Thymus (tissue), 11 donors: ENCODE results near the gene FTO. TPM values are rescaled to one million over a fixed set of nuclear protein-coding genes. Genes with fewer than 3 reads are reported as not detected.
"Not testable (repeated sequence)": the region's sequence is repeated elsewhere in the genome, so short reads cannot be mapped to it uniquely, and the experiment has no call there.

Experiments
- DNase-seq, 9 donors: peaks; one replicate each; pipeline ENCODE4 v3.0.0-alpha.2; 2013; ENCODE audit warnings: low spot score in 9 of 9, low read depth in 6 of 9, missing footprints in 1 of 9
- H3K27ac ChIP-seq, 2 donors: one replicate each; pipeline ENCODE4 v1.5.1; 2013; ENCODE audit warnings: control low read depth in 1 of 2, low read depth in 1 of 2, low read length in 1 of 2, mild to moderate bottlenecking in 1 of 2, moderate library complexity in 1 of 2
- H3K27me3 ChIP-seq, 2 donors: one replicate each; pipeline ENCODE4 v1.5.1; 2013; ENCODE audit warnings: low read length in 1 of 2; ENCODE audit not compliant: control insufficient read depth in 2 of 2, insufficient read depth in 1 of 2
- H3K36me3 ChIP-seq, 2 donors: one replicate each; pipeline ENCODE4 v1.5.1; 2013; ENCODE audit warnings: low read length in 1 of 2, mild to moderate bottlenecking in 1 of 2, moderate library complexity in 1 of 2; ENCODE audit not compliant: control insufficient read depth in 2 of 2, insufficient read depth in 2 of 2
- H3K4me1 ChIP-seq, 2 donors: one replicate each; pipeline ENCODE4 v1.5.1; 2013; ENCODE audit warnings: low read length in 2 of 2; ENCODE audit not compliant: control insufficient read depth in 2 of 2, insufficient read depth in 2 of 2
- H3K4me3 ChIP-seq, 2 donors: one replicate each; pipeline ENCODE4 v1.5.1; 2013; ENCODE audit warnings: low read length in 2 of 2, control low read depth in 1 of 2, mild to moderate bottlenecking in 1 of 2
- H3K9me3 ChIP-seq, 2 donors: one replicate each; pipeline ENCODE4 v1.5.1; 2013; ENCODE audit warnings: low read length in 1 of 2, mild to moderate bottlenecking in 1 of 2; ENCODE audit not compliant: control insufficient read depth in 2 of 2, insufficient read depth in 1 of 2
- WGBS: extraction: QIAGEN DNeasy Blood & Tissue Kit; methylation state at CpG from one replicate; pipeline ENCODE4 v1.1.7; 2013; 5-methylcytosine and 5-hydroxymethylcytosine counted together
- polyA plus RNA-seq: library from polyadenylated mRNA; stranded (reverse); fragments of 200-250 nt; gene quantifications from one replicate; pipeline ENCODE4 v1.2.3, GENCODE V29; 2013
- total RNA-seq: library from RNA; stranded (reverse); fragments of 120-200 nt; gene quantifications from one replicate; pipeline ENCODE4 v1.2.4, GENCODE V29; 2013
- donor health status: healthy.

Gene FTO
- total and polyA plus RNA-seq, 2 donors: 13.7 to 34.5 TPM

- DNase-seq: no peak
- Histone ChIP-seq H3K27me3 (no peaks in the 10 kb centered on the region), H3K9me3 (no peaks in the 10 kb centered on the region), H3K36me3 (no peaks in the 10 kb centered on the region), H3K4me1 (peaks cover 4 to 5% of the 10 kb centered on the region in 2 donors), H3K27ac (no peak overlapping the region), H3K4me3 (no peak overlapping the region)
- WGBS: over 99% methylated on average over 3 of the region's 3 CpGs
These were observed 132.2 kb downstream of the FTO start for GRCh38 chr16:53836142-53836541.

GRCh38 chr16:53836680-53837079 is 132.7 kb downstream of the FTO start:
- WGBS: 84% methylated on average over 3 of the region's 3 CpGs
- H3K9me3 ChIP-seq: no peaks in the 10 kb centered on the region
- no peak overlapping the region for H3K4me3 ChIP-seq
- H3K27ac ChIP-seq: no peak overlapping the region
- H3K4me1 ChIP-seq: peaks cover 4 to 5% of the 10 kb centered on the region in 2 donors
- H3K27me3 ChIP-seq: no peaks in the 10 kb centered on the region
- no peaks in the 10 kb centered on the region for H3K36me3 ChIP-seq
- DNase-seq: no peak

GRCh38 chr16:53837426-53837825 is 133.5 kb downstream of the FTO start:
- Histone ChIP-seq H3K27ac (no peak overlapping the region), H3K9me3 (no peaks in the 10 kb centered on the region), H3K36me3 (no peaks in the 10 kb centered on the region), H3K4me1 (peaks cover 4 to 5% of the 10 kb centered on the region in 2 donors), H3K27me3 (no peaks in the 10 kb centered on the region), H3K4me3 (no peak overlapping the region)
- WGBS: 94% methylated on average over 7 of the region's 7 CpGs
- no peak for DNase-seq

GRCh38 chr16:53839150-53839549 is 135.2 kb downstream of the FTO start:
- no peak overlapping the region for H3K27ac ChIP-seq
- no peak for DNase-seq
- WGBS: 95% methylated on average over 2 of the region's 2 CpGs
- H3K36me3 ChIP-seq: no peaks in the 10 kb centered on the region
- H3K4me1 ChIP-seq: peaks cover 4 to 5% of the 10 kb centered on the region in 2 donors
- no peak overlapping the region for H3K4me3 ChIP-seq
- no peaks in the 10 kb centered on the region for H3K9me3 ChIP-seq
- H3K27me3 ChIP-seq: no peaks in the 10 kb centered on the region

- Histone ChIP-seq H3K27me3 (no peaks in the 10 kb centered on the region), H3K4me1 (peaks cover 8 to 12% of the 10 kb centered on the region in 2 donors), H3K36me3 (no peaks in the 10 kb centered on the region), H3K4me3 (no peak overlapping the region), H3K9me3 (no peaks in the 10 kb centered on the region), H3K27ac (peak overlapping the region in 1 of 2 donors; percentile 27)
- 27% methylated on average over 4 of the region's 4 CpGs for WGBS
- DNase-seq: peak in 1 of 9 donors; percentile 47
These were observed 136.5 kb downstream of the FTO start for GRCh38 chr16:53840456-53840855.

- Histone ChIP-seq H3K9me3 (no peaks in the 10 kb centered on the region), H3K4me1 (peaks cover 8 to 16% of the 10 kb centered on the region in 2 donors), H3K4me3 (no peak overlapping the region), H3K36me3 (no peaks in the 10 kb centered on the region), H3K27me3 (no peaks in the 10 kb centered on the region), H3K27ac (no peak overlapping the region)
- DNase-seq: no peak
- 96% methylated on average over 2 of the region's 2 CpGs for WGBS
These were observed 137.9 kb downstream of the FTO start for GRCh38 chr16:53841884-53842283.

GRCh38 chr16:53843084-53843483 is 139.1 kb downstream of the FTO start:
- no peak for DNase-seq
- 98% methylated on average over 1 of the region's 1 CpG for WGBS
- H3K36me3 ChIP-seq: no peaks in the 10 kb centered on the region
- H3K4me3 ChIP-seq: no peak overlapping the region
- H3K27me3 ChIP-seq: no peaks in the 10 kb centered on the region
- H3K27ac ChIP-seq: no peak overlapping the region
- H3K9me3 ChIP-seq: no peaks in the 10 kb centered on the region
- peaks cover 8 to 18% of the 10 kb centered on the region in 2 donors for H3K4me1 ChIP-seq

- WGBS: 33% methylated on average over 3 of the region's 3 CpGs
- no peaks in the 10 kb centered on the region for H3K27me3 ChIP-seq
- no peak overlapping the region for H3K27ac ChIP-seq
- no peaks in the 10 kb centered on the region for H3K9me3 ChIP-seq
- no peak overlapping the region for H3K4me3 ChIP-seq
- H3K4me1 ChIP-seq: peaks cover 13 to 25% of the 10 kb centered on the region in 2 donors
- peak in 3 of 9 donors; percentile 12 to 64 (median 23) for DNase-seq
- no peaks in the 10 kb centered on the region for H3K36me3 ChIP-seq
These were observed 140.8 kb downstream of the FTO start for GRCh38 chr16:53844804-53845203.

GRCh38 chr16:53846549-53846948 is 142.6 kb downstream of the FTO start:
- 96% methylated on average over 5 of the region's 5 CpGs for WGBS
- H3K4me1 ChIP-seq: peaks cover 8 to 21% of the 10 kb centered on the region in 2 donors
- DNase-seq, H3K27me3 ChIP-seq, H3K36me3 ChIP-seq, H3K9me3 ChIP-seq, H3K4me3 ChIP-seq, H3K27ac ChIP-seq: not testable (repeated sequence)

GRCh38 chr16:53846971-53847370 is 143.0 kb downstream of the FTO start:
- Histone ChIP-seq H3K9me3 (no peaks in the 10 kb centered on the region), H3K27me3 (no peaks in the 10 kb centered on the region), H3K36me3 (no peaks in the 10 kb centered on the region), H3K27ac (no peak overlapping the region), H3K4me3 (no peak overlapping the region), H3K4me1 (peaks cover 8 to 21% of the 10 kb centered on the region in 2 donors)
- DNase-seq: no peak
- 77% methylated on average over 6 of the region's 6 CpGs for WGBS
